Naive B cell (primary cell): ENCODE results near the gene CYB5A. TPM values are rescaled to one million over a fixed set of nuclear protein-coding genes. Genes with fewer than 3 reads are reported as not detected.

Experiments used
- polyA plus RNA-seq, 6 donors: library from polyadenylated mRNA; unstranded; fragments of 300-500 nt; fragmentation: Illumina TruSeq; gene quantifications; one replicate each; pipeline ENCODE4 v1.2.3, GENCODE V29; 2021; ENCODE audit warnings: low read depth in 6 of 6

Gene CYB5A
- polyA plus RNA-seq, 6 donors from 2014 or later, result 64.2 to 214 (median 151) TPM

Other genes starting within 250 kb of the CYB5A start
- 10 to 100 TPM in 1 of 6 donors, 1 to 10 TPM in 5; 2.0 to 10.5 (median 3.6) TPM for gene FBXO15, start 144.1 kb downstream of the CYB5A start, polyA plus RNA-seq
- 10 to 100 TPM; 16.0 to 28.3 (median 19.3) TPM for gene TIMM21, start 143.4 kb downstream of the CYB5A start, polyA plus RNA-seq
- not detected for gene C18orf63, start 23.9 kb upstream of the CYB5A start, polyA plus RNA-seq
- not detected for gene DIPK1C, start 165.3 kb upstream of the CYB5A start, polyA plus RNA-seq
- gene CNDP2, start 204.4 kb upstream of the CYB5A start, polyA plus RNA-seq, result 100 to 1,000 TPM; 114 to 283 (median 207) TPM
- not detected for gene CNDP1, start 242.5 kb upstream of the CYB5A start, polyA plus RNA-seq